ENCODE data around the gene DNAH2.

DNAH2 gene

DNA sequence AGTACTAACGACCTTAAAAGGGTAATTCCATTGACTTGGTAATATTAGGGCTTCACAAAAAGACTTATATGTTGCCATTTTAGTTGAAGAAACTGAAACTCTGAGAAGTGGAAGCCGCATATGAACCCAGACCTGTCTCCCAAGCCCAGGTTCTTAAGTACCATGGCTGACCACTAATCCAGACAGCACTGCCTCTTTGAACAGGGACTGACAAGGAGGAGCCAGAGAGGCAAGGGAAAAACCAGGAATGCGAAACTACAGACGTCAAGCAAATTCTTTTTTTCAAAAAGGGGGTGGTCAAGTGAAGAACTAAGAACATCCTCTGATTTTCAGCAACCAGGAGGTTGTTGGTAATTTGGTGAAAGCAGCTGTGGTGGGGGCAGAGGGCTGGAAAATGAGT lies 155.5 kb downstream of the DNAH2 start:
- no peak overlapping the region for H3K9ac ChIP-seq (ENCODE audit: low read length)
- no peaks in the 10 kb centered on the region for H3K4me1 ChIP-seq (ENCODE audit: low read length)

DNA sequence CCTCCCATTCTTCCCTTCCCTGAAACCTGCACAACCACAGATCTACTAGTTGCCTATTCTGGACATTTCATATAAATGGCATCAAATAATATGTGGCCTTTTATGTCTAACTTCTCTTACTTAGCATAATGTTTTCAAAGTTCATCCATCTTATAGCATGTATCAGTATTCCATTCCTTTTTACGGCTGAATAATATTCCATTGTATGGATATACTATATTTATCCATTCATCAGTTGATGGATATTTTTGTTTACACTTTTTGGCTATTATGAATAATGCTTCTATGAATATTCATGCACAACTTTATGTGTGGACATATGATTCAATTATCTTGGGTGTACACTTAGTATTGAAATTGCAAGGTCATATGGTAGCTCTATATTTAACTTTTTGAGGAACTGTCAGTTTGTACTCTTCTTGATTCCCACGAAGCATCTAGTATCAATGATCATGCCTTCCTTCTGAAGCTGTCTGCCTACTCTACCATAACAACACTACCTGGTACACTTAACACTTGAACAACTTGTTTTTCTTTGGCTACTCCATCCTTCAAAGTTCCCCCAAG lies 158.3 kb downstream of the DNAH2 start:
- no peak for DNase-seq
- Histone ChIP-seq H3K79me2 (ENCODE audit: low read length) (no peaks in the 10 kb centered on the region), H4K20me1 (ENCODE audit: insufficient read depth, low read length) (no peaks in the 10 kb centered on the region), H3K9ac (ENCODE audit: low read length) (no peak overlapping the region), H3K9me3 (replicated peaks; ENCODE audit: insufficient read depth, low read length) (no peaks in the 10 kb centered on the region), H3K27me3 (replicated peaks; ENCODE audit: insufficient read depth, low read length) (peaks cover 11% of the 10 kb centered on the region; the same call in 1 of the 2 replicates), H2AFZ (ENCODE audit: low read length) (no peak overlapping the region), H3K4me3 (ENCODE audit: low read length) (no peak overlapping the region), H3K9me2 (replicated peaks; ENCODE audit: insufficient read depth, low read length) (no peaks in the 10 kb centered on the region), H3K4me2 (ENCODE audit: low read depth, low read length) (no peak overlapping the region), H3K27ac (ENCODE audit: low read length) (no peak overlapping the region), H3K4me1 (ENCODE audit: low read length) (no peaks in the 10 kb centered on the region), H3F3A (ENCODE audit: insufficient read depth, low read length) (no peaks in the 10 kb centered on the region), H3K36me3 (replicated peaks; ENCODE audit: insufficient read depth, low read length) (no peaks in the 10 kb centered on the region)
- TF ChIP-seq, protein P1, sequence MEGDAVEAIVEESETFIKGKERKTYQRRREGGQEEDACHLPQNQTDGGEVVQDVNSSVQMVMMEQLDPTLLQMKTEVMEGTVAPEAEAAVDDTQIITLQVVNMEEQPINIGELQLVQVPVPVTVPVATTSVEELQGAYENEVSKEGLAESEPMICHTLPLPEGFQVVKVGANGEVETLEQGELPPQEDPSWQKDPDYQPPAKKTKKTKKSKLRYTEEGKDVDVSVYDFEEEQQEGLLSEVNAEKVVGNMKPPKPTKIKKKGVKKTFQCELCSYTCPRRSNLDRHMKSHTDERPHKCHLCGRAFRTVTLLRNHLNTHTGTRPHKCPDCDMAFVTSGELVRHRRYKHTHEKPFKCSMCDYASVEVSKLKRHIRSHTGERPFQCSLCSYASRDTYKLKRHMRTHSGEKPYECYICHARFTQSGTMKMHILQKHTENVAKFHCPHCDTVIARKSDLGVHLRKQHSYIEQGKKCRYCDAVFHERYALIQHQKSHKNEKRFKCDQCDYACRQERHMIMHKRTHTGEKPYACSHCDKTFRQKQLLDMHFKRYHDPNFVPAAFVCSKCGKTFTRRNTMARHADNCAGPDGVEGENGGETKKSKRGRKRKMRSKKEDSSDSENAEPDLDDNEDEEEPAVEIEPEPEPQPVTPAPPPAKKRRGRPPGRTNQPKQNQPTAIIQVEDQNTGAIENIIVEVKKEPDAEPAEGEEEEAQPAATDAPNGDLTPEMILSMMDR (IDR thresholded peaks at IDR 0.05; ENCODE audit: low read length), result no peak
- TF ChIP-seq EZH2 (optimal IDR thresholded peaks at IDR 0.05; ENCODE audit: low read depth, low read length) (no peak), EZH2phosphoT487 (IDR thresholded peaks at IDR 0.05; ENCODE audit: low read length) (no peak)

More for the DNA sequence above, 155.5 kb downstream of the DNAH2 start:
- Histone ChIP-seq H4K20me1 (ENCODE audit: insufficient read depth, low read length) (no peaks in the 10 kb centered on the region), H3K36me3 (replicated peaks; ENCODE audit: insufficient read depth, low read length) (no peaks in the 10 kb centered on the region), H3K79me2 (ENCODE audit: low read length) (no peaks in the 10 kb centered on the region), H3K4me2 (ENCODE audit: low read depth, low read length) (peak overlapping the region; percentile 31), H3K4me3 (ENCODE audit: low read length) (no peak overlapping the region), H3K9me3 (replicated peaks; ENCODE audit: insufficient read depth, low read length) (no peaks in the 10 kb centered on the region), H2AFZ (ENCODE audit: low read length) (no peak overlapping the region), H3K27ac (ENCODE audit: low read length) (no peak overlapping the region), H3F3A (ENCODE audit: insufficient read depth, low read length) (no peaks in the 10 kb centered on the region), H3K9me2 (replicated peaks; ENCODE audit: insufficient read depth, low read length) (no peaks in the 10 kb centered on the region), H3K27me3 (replicated peaks; ENCODE audit: insufficient read depth, low read length) (no peaks in the 10 kb centered on the region)
- no peak for DNase-seq
- TF ChIP-seq EZH2phosphoT487 (IDR thresholded peaks at IDR 0.05; ENCODE audit: low read length) (no peak), EZH2 (optimal IDR thresholded peaks at IDR 0.05; ENCODE audit: low read depth, low read length) (no peak)
- TF ChIP-seq, protein P1 (IDR thresholded peaks at IDR 0.05; ENCODE audit: low read length), result no peak

DNA sequence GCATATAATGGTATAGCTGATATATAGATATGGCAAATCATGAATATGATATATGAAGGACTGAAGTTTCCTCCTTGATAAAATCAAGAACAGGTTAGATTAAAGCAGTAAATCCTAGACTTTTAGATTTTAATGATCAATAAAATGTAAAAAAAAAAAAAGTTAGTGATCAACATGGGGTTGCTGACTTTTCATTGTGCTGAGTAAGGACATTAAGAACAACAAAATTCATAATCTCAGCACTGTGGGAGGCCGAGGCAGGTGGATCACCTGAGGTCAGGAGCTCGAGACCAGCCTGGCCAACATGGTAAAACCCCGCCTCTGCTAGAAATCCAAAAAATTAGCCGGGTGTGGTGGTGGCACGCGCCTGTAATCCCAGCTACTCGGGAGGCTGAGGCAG lies 160.7 kb downstream of the DNAH2 start:
- Histone ChIP-seq H3K36me3 (replicated peaks; ENCODE audit: insufficient read depth, low read length) (no peaks in the 10 kb centered on the region), H3K4me3 (ENCODE audit: low read length) (no peak overlapping the region), H2AFZ (ENCODE audit: low read length) (no peak overlapping the region), H3K4me2 (ENCODE audit: low read depth, low read length) (no peak overlapping the region), H3K9me3 (replicated peaks; ENCODE audit: insufficient read depth, low read length) (no peaks in the 10 kb centered on the region), H3K27ac (ENCODE audit: low read length) (no peak overlapping the region), H3K4me1 (ENCODE audit: low read length) (no peaks in the 10 kb centered on the region), H3K27me3 (replicated peaks; ENCODE audit: insufficient read depth, low read length) (peaks cover 35% of the 10 kb centered on the region), H3K79me2 (ENCODE audit: low read length) (no peaks in the 10 kb centered on the region), H3F3A (ENCODE audit: insufficient read depth, low read length) (no peaks in the 10 kb centered on the region), H3K9ac (ENCODE audit: low read length) (no peak overlapping the region), H3K9me2 (replicated peaks; ENCODE audit: insufficient read depth, low read length) (no peaks in the 10 kb centered on the region), H4K20me1 (ENCODE audit: insufficient read depth, low read length) (no peaks in the 10 kb centered on the region)
- TF ChIP-seq EZH2 (optimal IDR thresholded peaks at IDR 0.05; ENCODE audit: low read depth, low read length) (no peak), EZH2phosphoT487 (IDR thresholded peaks at IDR 0.05; ENCODE audit: low read length) (no peak)
- TF ChIP-seq, protein P1 (IDR thresholded peaks at IDR 0.05; ENCODE audit: low read length), result no peak
- no peak for DNase-seq

Data from MM.1S (cell line).